GM13976 (cell line): ENCODE measurements around the gene MPHOSPH6.
"Not testable (repeated sequence)": the region's sequence is repeated elsewhere in the genome, so short reads cannot be mapped to it uniquely, and the experiment has no call there.

Experiments
- DNase-seq: peaks from one replicate; pipeline ENCODE4 v3.0.0; 2012; ENCODE audit warnings: low spot score
- CTCF ChIP-seq: IDR thresholded peaks from 2 replicates; pipeline ENCODE4 v1.5.1; 2012; ENCODE audit warnings: borderline replicate concordance, mild to moderate bottlenecking; ENCODE audit not compliant: insufficient read depth; ENCODE audit errors: extremely low read depth, missing control alignments, control extremely low read depth
- in situ Hi-C: fragments of 300-500 bp; cut with MboI; formaldehyde crosslinking; loops from one replicate; pipeline ENCODE4 v1.12.0; 2022; ENCODE audit warnings: low sequenced_read_pairs, mixed read lengths, inconsistent platforms; ENCODE audit not compliant: unreplicated experiment

Gene MPHOSPH6

GRCh38 chr16:82146957-82147356 is 23.1 kb downstream of the MPHOSPH6 start:
- DNase-seq: no peak
- TF ChIP-seq CTCF: no peak
- in situ Hi-C loops: no loop called here

GRCh38 chr16:82146556-82146955 is 23.5 kb downstream of the MPHOSPH6 start:
- no peak for DNase-seq
- in situ Hi-C loops: no loop called here
- no peak for TF ChIP-seq CTCF

GRCh38 chr16:82139286-82139571 is 30.8 kb downstream of the MPHOSPH6 start:
- DNase-seq, in situ Hi-C loops: not testable (repeated sequence)

GRCh38 chr16:82138478-82139285 is 31.3 kb downstream of the MPHOSPH6 start:
- DNase-seq: no peak
- in situ Hi-C loops: no loop called here
- TF ChIP-seq CTCF: no peak

- no peak for DNase-seq
- in situ Hi-C loops: no loop called here
- TF ChIP-seq CTCF: no peak
These were observed 32.2 kb downstream of the MPHOSPH6 start for GRCh38 chr16:82137822-82138167.

DNA sequence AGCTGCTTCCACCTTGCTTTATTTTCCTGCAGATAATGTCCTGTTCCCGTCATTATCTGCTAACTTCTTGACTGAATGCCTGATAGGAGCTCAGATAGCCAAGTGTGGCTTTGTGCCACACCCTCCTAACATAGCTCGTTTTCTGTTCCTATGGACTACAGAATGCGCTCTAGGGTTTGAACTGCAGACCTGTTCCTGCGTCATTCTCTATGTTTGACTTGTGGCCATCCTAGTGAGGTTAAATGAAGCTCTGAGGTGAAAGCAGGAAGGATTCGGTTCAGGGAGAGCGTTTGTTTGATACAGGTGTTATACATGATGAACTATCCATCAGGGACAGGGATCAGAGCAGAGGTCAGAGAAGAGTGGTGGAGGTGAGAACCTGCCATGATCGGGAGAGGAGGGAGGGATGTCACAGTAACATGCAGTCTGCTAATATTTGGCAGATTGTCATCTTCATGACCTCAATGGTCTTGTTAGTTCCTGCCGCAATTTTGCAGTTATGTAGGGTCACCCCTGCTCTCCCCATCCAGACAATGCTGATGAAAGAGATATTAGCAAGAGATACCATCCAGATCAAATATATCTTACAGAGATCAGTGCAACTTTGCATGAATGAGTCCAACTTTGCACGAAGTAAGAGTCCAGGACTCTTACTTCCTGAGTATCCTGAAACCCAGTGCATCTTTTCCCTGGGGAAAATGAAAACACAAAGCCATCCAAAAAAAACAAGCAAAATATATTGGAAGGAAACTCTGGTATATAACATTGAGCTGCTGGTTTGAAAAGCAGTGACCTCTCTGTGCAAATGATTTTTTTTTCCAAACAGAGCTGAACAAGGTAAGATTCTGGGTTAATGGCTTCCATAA is 32.8 kb downstream of the MPHOSPH6 start:
- no peak for TF ChIP-seq CTCF
- DNase-seq: no peak
- in situ Hi-C loops: no loop called here

DNA sequence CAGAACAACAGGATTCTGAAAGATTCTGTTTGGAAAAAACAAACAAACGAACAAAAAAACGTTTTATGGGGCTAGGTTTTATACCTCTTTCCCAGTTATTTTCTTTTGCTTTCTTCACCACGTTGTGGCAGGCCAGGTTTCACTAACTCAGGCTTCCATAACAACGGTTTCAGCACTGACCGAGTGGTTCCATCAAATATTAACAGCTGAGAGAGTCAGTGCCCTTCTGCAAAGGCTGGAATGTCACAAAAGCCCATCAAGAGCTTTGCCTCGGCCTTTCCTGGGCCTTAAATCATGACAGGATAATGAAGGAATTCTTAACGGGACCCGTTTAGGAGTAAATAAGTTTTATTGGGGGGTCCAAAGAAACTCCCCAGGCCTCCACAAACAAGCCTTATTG is 34.2 kb downstream of the MPHOSPH6 start:
- in situ Hi-C loops: no loop called here
- TF ChIP-seq CTCF: no peak
- no peak for DNase-seq
